ENCODE measurements around the gene GMCL1. TPM values are rescaled to one million over a fixed set of nuclear protein-coding genes. Genes with fewer than 3 reads are reported as not detected.

GMCL1 gene
- total and polyA plus RNA-seq, 4 donors = 6.8 to 31.1 (median 10.8) TPM

GRCh38 chr2:69789175-69789721, 40.2 kb upstream of the GMCL1 start:
- ATAC-seq (ENCODE audit: insufficient read depth, low FRiP score) (no peak), DNase-seq (peak; percentile 61 to 80 (median 73))
- H3K36me3 ChIP-seq (ENCODE audit: control insufficient read depth in 4 of 4, insufficient read depth in 4 of 4, low read length in 4 of 4) = peaks cover 0 to 7% (median 3%) of the 10 kb centered on the region in 4 donors
- H3K27ac ChIP-seq (ENCODE audit: low read depth in 1 of 2, low read length in 1 of 2) = peak overlapping the region in 1 of 2 donors; percentile 51
- WGBS, 2 donors = 76 to 78% methylated on average over 7 of the region's 7 CpGs
- H3K9me3 ChIP-seq (ENCODE audit: control insufficient read depth in 4 of 4, insufficient read depth in 3 of 4, low read length in 3 of 4) = no peaks in the 10 kb centered on the region
- no peak for TF ChIP-seq CTCF (IDR thresholded peaks at IDR 0.05; ENCODE audit: control extremely low read depth, extremely low read depth)
- peak overlapping the region in 1 of 2 donors; percentile 80 for H3K9ac ChIP-seq (ENCODE audit: insufficient read depth in 1 of 2, low read length in 2 of 2)
- H3K27me3 ChIP-seq (ENCODE audit: control insufficient read depth in 3 of 3, insufficient read depth in 3 of 3, low read length in 2 of 3) = no peaks in the 10 kb centered on the region
- H3K4me1 ChIP-seq (ENCODE audit: control insufficient read depth in 5 of 5, insufficient read depth in 5 of 5, low read length in 5 of 5) = peaks cover 0 to 18% (median 6%) of the 10 kb centered on the region in 5 donors
- H3K4me3 ChIP-seq = no peak overlapping the region

- no peak overlapping the region for H3K4me3 ChIP-seq
- ATAC-seq (ENCODE audit: insufficient read depth, low FRiP score) (no peak), DNase-seq (peak; percentile 44 to 82 (median 80))
- no peaks in the 10 kb centered on the region for H3K27me3 ChIP-seq (ENCODE audit: control insufficient read depth in 3 of 3, insufficient read depth in 3 of 3, low read length in 2 of 3)
- H3K27ac ChIP-seq (ENCODE audit: low read depth in 1 of 2, low read length in 1 of 2) = peak overlapping the region; percentile 25 to 71
- H3K9me3 ChIP-seq (ENCODE audit: control insufficient read depth in 4 of 4, insufficient read depth in 3 of 4, low read length in 3 of 4) = no peaks in the 10 kb centered on the region
- peaks cover 0 to 7% (median 3%) of the 10 kb centered on the region in 4 donors for H3K36me3 ChIP-seq (ENCODE audit: control insufficient read depth in 4 of 4, insufficient read depth in 4 of 4, low read length in 4 of 4)
- H3K4me1 ChIP-seq (ENCODE audit: control insufficient read depth in 5 of 5, insufficient read depth in 5 of 5, low read length in 5 of 5) = peaks cover 0 to 18% (median 6%) of the 10 kb centered on the region in 5 donors
- H3K9ac ChIP-seq (ENCODE audit: insufficient read depth in 1 of 2, low read length in 2 of 2) = peak overlapping the region in 1 of 2 donors; percentile 80
- 32 to 55% methylated on average over 7 of the region's 7 CpGs for WGBS, 2 donors
- TF ChIP-seq CTCF (IDR thresholded peaks at IDR 0.05; ENCODE audit: control extremely low read depth, extremely low read depth) = no peak
Observed at GRCh38 chr2:69789772-69790600, 39.5 kb upstream of the GMCL1 start.

DNA sequence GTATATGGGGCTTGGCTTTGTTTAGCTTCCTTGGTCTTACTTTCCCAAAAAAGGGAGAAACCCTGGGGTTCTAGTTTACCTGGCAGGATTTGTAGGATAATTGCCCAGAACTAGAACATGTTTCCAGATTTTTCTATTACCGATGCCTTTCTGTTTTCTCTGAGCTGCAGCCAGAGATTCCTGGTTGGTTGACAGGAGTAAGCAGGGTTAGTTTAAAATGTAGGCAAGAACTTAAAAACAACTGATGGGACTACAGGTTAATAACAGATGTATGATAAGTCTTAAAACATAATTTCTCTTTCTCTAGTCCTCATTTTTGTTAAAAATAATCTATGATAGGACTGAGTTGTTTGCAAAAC, 38.9 kb upstream of the GMCL1 start:
- 64 to 86% methylated on average over 1 of the region's 1 CpG for WGBS, 2 donors
- Histone ChIP-seq H3K4me1 (ENCODE audit: control insufficient read depth in 5 of 5, insufficient read depth in 5 of 5, low read length in 5 of 5) (peaks cover 0 to 18% (median 6%) of the 10 kb centered on the region in 5 donors), H3K9ac (ENCODE audit: insufficient read depth in 1 of 2, low read length in 2 of 2) (peak overlapping the region in 1 of 2 donors; percentile 80), H3K9me3 (ENCODE audit: control insufficient read depth in 4 of 4, insufficient read depth in 3 of 4, low read length in 3 of 4) (no peaks in the 10 kb centered on the region), H3K36me3 (ENCODE audit: control insufficient read depth in 4 of 4, insufficient read depth in 4 of 4, low read length in 4 of 4) (peaks cover 0 to 7% (median 3%) of the 10 kb centered on the region in 4 donors), H3K27ac (ENCODE audit: low read depth in 1 of 2, low read length in 1 of 2) (no peak overlapping the region), H3K4me3 (no peak overlapping the region), H3K27me3 (ENCODE audit: control insufficient read depth in 3 of 3, insufficient read depth in 3 of 3, low read length in 2 of 3) (no peaks in the 10 kb centered on the region)
- DNase-seq (no peak), ATAC-seq (ENCODE audit: insufficient read depth, low FRiP score) (no peak)
- no peak for TF ChIP-seq CTCF (IDR thresholded peaks at IDR 0.05; ENCODE audit: control extremely low read depth, extremely low read depth)

Data from lung (tissue), 12 donors.